SK-N-MC (cell line): ENCODE measurements around the gene TUBB4B.

Experiments
- EZH2 ChIP-seq: fragments of 200-600 bp; sonication (generic); IDR thresholded peaks from one replicate; pipeline ENCODE4 v1.6.1; 2017; ENCODE audit warnings: antibody characterized with exemption
- FOXP2 ChIP-seq: optimal IDR thresholded peaks from 2 replicates; pipeline ENCODE3; 2011; ENCODE audit warnings: mild to moderate bottlenecking, moderate library complexity; ENCODE audit not compliant: insufficient read depth; ENCODE audit errors: extremely low read length, control extremely low read depth
- POLR2AphosphoS5 ChIP-seq: IDR thresholded peaks from 2 replicates; pipeline ENCODE4 v1.6.1; 2012; ENCODE audit warnings: mild to moderate bottlenecking, low read depth, low read length, borderline replicate concordance

GRCh38 chr9:137195525-137196220, 45.4 kb upstream of the TUBB4B start:
- TF ChIP-seq POLR2AphosphoS5 (no peak), EZH2 (no peak), FOXP2 (no peak)
